Spinal cord (tissue), 10 donors: ENCODE data around the gene SCAPER. TPM values are rescaled to one million over a fixed set of nuclear protein-coding genes. Genes with fewer than 3 reads are reported as not detected.
"Not testable (repeated sequence)": the region's sequence is repeated elsewhere in the genome, so short reads cannot be mapped to it uniquely, and the experiment has no call there.

Experiments used
- DNase-seq, 6 donors: peaks; one replicate each; pipeline versions ENCODE4 v3.0.0 to v3.0.0-alpha.2; 2013 to 2015; ENCODE audit warnings: low spot score in 6 of 6, low read depth in 4 of 6
- H3K27ac ChIP-seq: one replicate; pipeline ENCODE4 v1.5.1; 2013; ENCODE audit warnings: low read depth, low read length, control low read depth
- H3K27me3 ChIP-seq: one replicate; pipeline ENCODE4 v1.6.1; 2013; ENCODE audit warnings: low read length; ENCODE audit not compliant: control insufficient read depth, insufficient read depth
- H3K36me3 ChIP-seq: one replicate; pipeline ENCODE4 v1.6.1; 2013; ENCODE audit warnings: low read length; ENCODE audit not compliant: control insufficient read depth, insufficient read depth
- H3K4me1 ChIP-seq: one replicate; pipeline ENCODE4 v1.6.1; 2013; ENCODE audit warnings: low read length; ENCODE audit not compliant: control insufficient read depth, insufficient read depth
- H3K4me3 ChIP-seq: one replicate; pipeline ENCODE4 v1.5.1; 2013; ENCODE audit warnings: low read depth, low read length, control low read depth
- H3K9me3 ChIP-seq: one replicate; pipeline ENCODE4 v1.6.1; 2013; ENCODE audit warnings: low read length; ENCODE audit not compliant: control insufficient read depth, insufficient read depth
- WGBS: methylation state at CpG from one replicate; pipeline ENCODE4 v1.1.5; 2013; ENCODE audit warnings: missing lambda C conversion rate; ENCODE audit not compliant: insufficient coverage; 5-methylcytosine and 5-hydroxymethylcytosine counted together
- polyA plus RNA-seq, 2 donors: library from polyadenylated mRNA; unstranded; fragments of 120-200 nt; gene quantifications; one replicate each; pipeline ENCODE4 v1.2.1, GENCODE V29; 2013; ENCODE audit not compliant: insufficient read length in 2 of 2
- total RNA-seq, 2 donors: library from RNA; depleted of rRNA in 1 of 2; stranded (reverse); fragments of 120-200 nt in 1 of 2; fragments of >200 nt in 1 of 2; gene quantifications; one replicate each; pipeline versions ENCODE4 v1.2.3 to v1.2.4, GENCODE V29; 2013 to 2014
- donor health status: healthy.

Gene SCAPER
- total and polyA plus RNA-seq, 4 donors: 33.2 to 70.3 (median 46.9) TPM

GRCh38 chr15:76711351-76711827 lies 193.8 kb downstream of the SCAPER start:
- no peak overlapping the region for H3K4me3 ChIP-seq
- H3K36me3 ChIP-seq: no peaks in the 10 kb centered on the region
- H3K4me1 ChIP-seq: no peaks in the 10 kb centered on the region
- DNase-seq: no peak
- no CpG with 5 or more reads among the region's 2 CpGs for WGBS
- H3K27me3 ChIP-seq: no peaks in the 10 kb centered on the region
- H3K9me3 ChIP-seq: no peaks in the 10 kb centered on the region
- no peak overlapping the region for H3K27ac ChIP-seq

GRCh38 chr15:76704032-76704431 lies 201.1 kb downstream of the SCAPER start:
- H3K27ac ChIP-seq, H3K4me1 ChIP-seq, H3K9me3 ChIP-seq, H3K36me3 ChIP-seq, H3K4me3 ChIP-seq, DNase-seq, H3K27me3 ChIP-seq: not testable (repeated sequence)
- no CpG with 5 or more reads among the region's 1 CpG for WGBS

- DNase-seq: no peak
- no peaks in the 10 kb centered on the region for H3K9me3 ChIP-seq
- no peak overlapping the region for H3K4me3 ChIP-seq
- H3K27ac ChIP-seq: no peak overlapping the region
- H3K27me3 ChIP-seq: no peaks in the 10 kb centered on the region
- no peaks in the 10 kb centered on the region for H3K4me1 ChIP-seq
- peaks cover 9% of the 10 kb centered on the region for H3K36me3 ChIP-seq
Observed at GRCh38 chr15:76696840-76697239, 208.3 kb downstream of the SCAPER start.

- WGBS: no CpG with 5 or more reads among the region's 1 CpG
- H3K4me1 ChIP-seq, H3K27me3 ChIP-seq, DNase-seq, H3K4me3 ChIP-seq, H3K36me3 ChIP-seq, H3K9me3 ChIP-seq, H3K27ac ChIP-seq: not testable (repeated sequence)
Observed at GRCh38 chr15:76692546-76692945, 212.6 kb downstream of the SCAPER start.

- not testable (repeated sequence) for DNase-seq, H3K4me3 ChIP-seq, H3K27ac ChIP-seq, H3K9me3 ChIP-seq, H3K4me1 ChIP-seq, H3K27me3 ChIP-seq, H3K36me3 ChIP-seq
- no CpG with 5 or more reads among the region's 4 CpGs for WGBS
Observed at GRCh38 chr15:76687592-76687991, 217.5 kb downstream of the SCAPER start.

- no peak for DNase-seq
- no peaks in the 10 kb centered on the region for H3K36me3 ChIP-seq
- no peak overlapping the region for H3K27ac ChIP-seq
- H3K4me3 ChIP-seq: no peak overlapping the region
- H3K9me3 ChIP-seq: peaks cover 5% of the 10 kb centered on the region
- no peaks in the 10 kb centered on the region for H3K27me3 ChIP-seq
- WGBS: no CpG with 5 or more reads among the region's 2 CpGs
- H3K4me1 ChIP-seq: no peaks in the 10 kb centered on the region
Observed at GRCh38 chr15:76684002-76684401, 221.1 kb downstream of the SCAPER start.

GRCh38 chr15:76682833-76683232 lies 222.3 kb downstream of the SCAPER start:
- no CpG with 5 or more reads among the region's 3 CpGs for WGBS
- Histone ChIP-seq H3K4me3 (no peak overlapping the region), H3K27me3 (no peaks in the 10 kb centered on the region), H3K36me3 (no peaks in the 10 kb centered on the region), H3K27ac (no peak overlapping the region), H3K9me3 (peaks cover 5% of the 10 kb centered on the region), H3K4me1 (no peaks in the 10 kb centered on the region)
- DNase-seq: no peak

- DNase-seq: no peak
- no peak overlapping the region for H3K4me3 ChIP-seq
- WGBS: 96% methylated on average over 5 of the region's 7 CpGs
- H3K4me1 ChIP-seq: no peaks in the 10 kb centered on the region
- H3K9me3 ChIP-seq: peaks cover 5% of the 10 kb centered on the region
- H3K27ac ChIP-seq: no peak overlapping the region
- H3K27me3 ChIP-seq: no peaks in the 10 kb centered on the region
- H3K36me3 ChIP-seq: no peaks in the 10 kb centered on the region
Observed at GRCh38 chr15:76682259-76682658, 222.9 kb downstream of the SCAPER start.

GRCh38 chr15:76678766-76679165 lies 226.4 kb downstream of the SCAPER start:
- no peak overlapping the region for H3K4me3 ChIP-seq
- DNase-seq: no peak
- H3K4me1 ChIP-seq: no peaks in the 10 kb centered on the region
- H3K9me3 ChIP-seq: peaks cover 5% of the 10 kb centered on the region
- no peak overlapping the region for H3K27ac ChIP-seq
- no peaks in the 10 kb centered on the region for H3K36me3 ChIP-seq
- WGBS: no CpG with 5 or more reads among the region's 1 CpG
- H3K27me3 ChIP-seq: no peaks in the 10 kb centered on the region

- H3K27ac ChIP-seq: no peak overlapping the region
- no peaks in the 10 kb centered on the region for H3K36me3 ChIP-seq
- no peak overlapping the region for H3K4me3 ChIP-seq
- no peaks in the 10 kb centered on the region for H3K9me3 ChIP-seq
- no peak for DNase-seq
- no peaks in the 10 kb centered on the region for H3K27me3 ChIP-seq
- H3K4me1 ChIP-seq: no peaks in the 10 kb centered on the region
- no CpG with 5 or more reads among the region's 2 CpGs for WGBS
Observed at GRCh38 chr15:76674883-76675282, 230.3 kb downstream of the SCAPER start.
